A549 (cell line): Measurements from ENCODE around the gene ZNF385B.

Source experiments
- BHLHE40 ChIP-seq: IDR thresholded peaks from 2 replicates; pipeline ENCODE4 v1.6.1; 2012; ENCODE audit warnings: low read depth, low read length, inconsistent platforms
- EHF ChIP-seq: fragments of 250-450 bp; sonication (Bioruptor Pico); IDR thresholded peaks from 2 replicates; pipeline ENCODE4 v1.5.0; 2020; ENCODE audit warnings: mild to moderate bottlenecking
- JUN ChIP-seq, 2 experiments: fragments of >200 bp; sonication (Bioruptor Twin); formaldehyde crosslinking; IDR thresholded peaks; 2 replicates in 1 of 2; 3 replicates in 1 of 2; pipeline ENCODE4 v1.6.1; 2016 to 2017
- POLR2A ChIP-seq: IDR thresholded peaks from 2 replicates; pipeline ENCODE4 v1.6.1; 2012; ENCODE audit warnings: mild to moderate bottlenecking, low read length
- RAD21 ChIP-seq, 2 experiments: fragments of >200 bp in 1 of 2; sonication (Bioruptor Twin) in 1 of 2; formaldehyde crosslinking in 1 of 2; IDR thresholded peaks in 1 of 2; conservative IDR thresholded peaks in 1 of 2; 2 replicates in 1 of 2; 3 replicates in 1 of 2; pipeline ENCODE4 v1.6.1; 2012 to 2018; ENCODE audit warnings: inconsistent platforms in 1 of 2
- TF ChIP-seq, protein P1 (sequence below): fragments of >200 bp; sonication (Bioruptor Twin); formaldehyde crosslinking; IDR thresholded peaks from 3 replicates; pipeline ENCODE4 v1.5.1; 2016
- TF ChIP-seq, protein P2 (sequence below): fragments of 450-650 bp; IDR thresholded peaks from 2 replicates; pipeline ENCODE4 v1.6.1; 2014; ENCODE audit warnings: antibody characterized with exemption

DNA sequence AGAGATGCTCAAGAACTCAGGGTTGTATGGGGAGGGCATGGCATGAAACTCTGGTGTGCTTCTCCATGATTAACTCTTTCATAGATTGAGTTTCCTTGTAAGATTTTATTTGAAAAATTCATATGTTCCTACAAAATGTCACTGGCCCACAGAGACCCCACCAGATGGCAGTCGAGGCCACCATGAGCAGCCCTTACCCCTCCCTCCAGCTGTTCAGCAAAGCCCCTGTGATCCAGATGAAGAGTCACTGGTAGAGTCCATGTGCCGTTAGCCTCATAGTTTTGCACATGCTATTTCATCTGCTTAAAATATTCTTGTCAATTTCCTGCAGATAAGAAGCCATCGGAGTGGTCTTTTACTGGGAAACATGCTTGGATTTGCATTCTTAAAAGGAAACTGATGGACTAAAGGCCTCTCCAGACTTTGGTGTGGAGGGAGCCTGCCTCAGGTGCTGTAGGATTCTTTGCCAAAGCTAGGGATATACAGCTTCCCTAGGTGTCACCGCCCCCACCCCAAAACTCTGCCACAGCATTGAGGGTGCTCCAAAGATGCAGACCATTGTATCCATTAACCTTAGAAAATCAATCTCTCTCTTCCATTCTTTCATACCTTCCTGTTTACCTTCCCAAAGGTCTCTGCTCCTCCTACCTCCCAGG lies 18.8 kb downstream of the ZNF385B start:
- TF ChIP-seq, protein P1, sequence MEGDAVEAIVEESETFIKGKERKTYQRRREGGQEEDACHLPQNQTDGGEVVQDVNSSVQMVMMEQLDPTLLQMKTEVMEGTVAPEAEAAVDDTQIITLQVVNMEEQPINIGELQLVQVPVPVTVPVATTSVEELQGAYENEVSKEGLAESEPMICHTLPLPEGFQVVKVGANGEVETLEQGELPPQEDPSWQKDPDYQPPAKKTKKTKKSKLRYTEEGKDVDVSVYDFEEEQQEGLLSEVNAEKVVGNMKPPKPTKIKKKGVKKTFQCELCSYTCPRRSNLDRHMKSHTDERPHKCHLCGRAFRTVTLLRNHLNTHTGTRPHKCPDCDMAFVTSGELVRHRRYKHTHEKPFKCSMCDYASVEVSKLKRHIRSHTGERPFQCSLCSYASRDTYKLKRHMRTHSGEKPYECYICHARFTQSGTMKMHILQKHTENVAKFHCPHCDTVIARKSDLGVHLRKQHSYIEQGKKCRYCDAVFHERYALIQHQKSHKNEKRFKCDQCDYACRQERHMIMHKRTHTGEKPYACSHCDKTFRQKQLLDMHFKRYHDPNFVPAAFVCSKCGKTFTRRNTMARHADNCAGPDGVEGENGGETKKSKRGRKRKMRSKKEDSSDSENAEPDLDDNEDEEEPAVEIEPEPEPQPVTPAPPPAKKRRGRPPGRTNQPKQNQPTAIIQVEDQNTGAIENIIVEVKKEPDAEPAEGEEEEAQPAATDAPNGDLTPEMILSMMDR, result peak; percentile 17
- TF ChIP-seq RAD21 (conservative IDR thresholded peaks at IDR 0.05 in 1 of 2, IDR thresholded peaks at IDR 0.05 in 1 of 2), result peak; percentile 42 to 51; a peak in 4 of 5 replicates
- no peak for TF ChIP-seq BHLHE40
- TF ChIP-seq, protein P2, sequence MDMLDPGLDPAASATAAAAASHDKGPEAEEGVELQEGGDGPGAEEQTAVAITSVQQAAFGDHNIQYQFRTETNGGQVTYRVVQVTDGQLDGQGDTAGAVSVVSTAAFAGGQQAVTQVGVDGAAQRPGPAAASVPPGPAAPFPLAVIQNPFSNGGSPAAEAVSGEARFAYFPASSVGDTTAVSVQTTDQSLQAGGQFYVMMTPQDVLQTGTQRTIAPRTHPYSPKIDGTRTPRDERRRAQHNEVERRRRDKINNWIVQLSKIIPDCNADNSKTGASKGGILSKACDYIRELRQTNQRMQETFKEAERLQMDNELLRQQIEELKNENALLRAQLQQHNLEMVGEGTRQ, result no peak
- TF ChIP-seq POLR2A, result no peak
- no peak for TF ChIP-seq EHF (CRISPR knock-in tag)
- no peak for TF ChIP-seq JUN (IDR thresholded peaks at IDR 0.05)
